Measurements from ENCODE around the gene RBP7. TPM values are rescaled to one million over a fixed set of nuclear protein-coding genes. Genes with fewer than 3 reads are reported as not detected.

RBP7 gene
- total and polyA plus RNA-seq, 10 of the 15 experiments (the other 5 are each of a cell fraction or from before 2014, with no cell fraction given): 0.20 TPM; not detected in 9

DNA sequence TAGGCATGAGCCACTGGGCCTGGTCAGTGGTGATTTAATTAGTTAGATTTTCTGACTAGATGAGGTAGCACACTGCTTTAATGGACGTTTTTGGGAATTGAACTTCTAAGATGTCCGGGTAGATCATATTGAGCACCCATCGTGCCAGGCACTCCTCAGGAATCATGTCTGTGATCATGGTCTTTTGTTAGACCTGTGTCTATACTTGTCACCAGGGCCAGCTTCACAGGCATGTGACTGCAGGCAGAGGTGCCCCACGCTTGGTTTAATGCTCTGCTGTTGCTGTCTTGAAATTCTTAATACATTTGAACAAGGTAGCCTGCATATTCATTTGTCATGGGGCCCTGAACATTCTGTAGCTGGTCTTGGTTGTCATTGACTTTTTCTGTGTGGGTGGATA lies 55.3 kb downstream of the RBP7 start (continued):
- TF ChIP-seq, protein P1, sequence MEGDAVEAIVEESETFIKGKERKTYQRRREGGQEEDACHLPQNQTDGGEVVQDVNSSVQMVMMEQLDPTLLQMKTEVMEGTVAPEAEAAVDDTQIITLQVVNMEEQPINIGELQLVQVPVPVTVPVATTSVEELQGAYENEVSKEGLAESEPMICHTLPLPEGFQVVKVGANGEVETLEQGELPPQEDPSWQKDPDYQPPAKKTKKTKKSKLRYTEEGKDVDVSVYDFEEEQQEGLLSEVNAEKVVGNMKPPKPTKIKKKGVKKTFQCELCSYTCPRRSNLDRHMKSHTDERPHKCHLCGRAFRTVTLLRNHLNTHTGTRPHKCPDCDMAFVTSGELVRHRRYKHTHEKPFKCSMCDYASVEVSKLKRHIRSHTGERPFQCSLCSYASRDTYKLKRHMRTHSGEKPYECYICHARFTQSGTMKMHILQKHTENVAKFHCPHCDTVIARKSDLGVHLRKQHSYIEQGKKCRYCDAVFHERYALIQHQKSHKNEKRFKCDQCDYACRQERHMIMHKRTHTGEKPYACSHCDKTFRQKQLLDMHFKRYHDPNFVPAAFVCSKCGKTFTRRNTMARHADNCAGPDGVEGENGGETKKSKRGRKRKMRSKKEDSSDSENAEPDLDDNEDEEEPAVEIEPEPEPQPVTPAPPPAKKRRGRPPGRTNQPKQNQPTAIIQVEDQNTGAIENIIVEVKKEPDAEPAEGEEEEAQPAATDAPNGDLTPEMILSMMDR (IDR thresholded peaks at IDR 0.05 in 2 of 3, conservative IDR thresholded peaks at IDR 0.05 in 1 of 3; ENCODE audit: control insufficient read depth in 2 of 3, extremely low read depth in 1 of 3, insufficient read depth in 1 of 3, low read depth in 3 of 3, low read length in 3 of 3): no peak
- TF ChIP-seq STAT3 (IDR thresholded peaks at IDR 0.05; ENCODE audit: low read depth, low read length) (no peak), CBX5 (IDR thresholded peaks at IDR 0.05; ENCODE audit: low read depth) (no peak), JUND (IDR thresholded peaks at IDR 0.05; ENCODE audit: low read depth, low read length) (no peak), YY1 (IDR thresholded peaks at IDR 0.05; ENCODE audit: low read depth, low read length) (no peak), SIX5 (IDR thresholded peaks at IDR 0.05; ENCODE audit: low read depth, low read length, severe bottlenecking) (no peak), HDAC6 (IDR thresholded peaks at IDR 0.05; ENCODE audit: unreplicated experiment) (no peak), RELA (IDR thresholded peaks at IDR 0.05; ENCODE audit: borderline replicate concordance, partially characterized antibody) (no peak), BACH1 (IDR thresholded peaks at IDR 0.05; ENCODE audit: borderline replicate concordance) (no peak), BRCA1 (IDR thresholded peaks at IDR 0.05; ENCODE audit: low read depth, low read length) (no peak), TARDBP (IDR thresholded peaks at IDR 0.05; ENCODE audit: borderline replicate concordance) (no peak)
- TF ChIP-seq, protein P2, sequence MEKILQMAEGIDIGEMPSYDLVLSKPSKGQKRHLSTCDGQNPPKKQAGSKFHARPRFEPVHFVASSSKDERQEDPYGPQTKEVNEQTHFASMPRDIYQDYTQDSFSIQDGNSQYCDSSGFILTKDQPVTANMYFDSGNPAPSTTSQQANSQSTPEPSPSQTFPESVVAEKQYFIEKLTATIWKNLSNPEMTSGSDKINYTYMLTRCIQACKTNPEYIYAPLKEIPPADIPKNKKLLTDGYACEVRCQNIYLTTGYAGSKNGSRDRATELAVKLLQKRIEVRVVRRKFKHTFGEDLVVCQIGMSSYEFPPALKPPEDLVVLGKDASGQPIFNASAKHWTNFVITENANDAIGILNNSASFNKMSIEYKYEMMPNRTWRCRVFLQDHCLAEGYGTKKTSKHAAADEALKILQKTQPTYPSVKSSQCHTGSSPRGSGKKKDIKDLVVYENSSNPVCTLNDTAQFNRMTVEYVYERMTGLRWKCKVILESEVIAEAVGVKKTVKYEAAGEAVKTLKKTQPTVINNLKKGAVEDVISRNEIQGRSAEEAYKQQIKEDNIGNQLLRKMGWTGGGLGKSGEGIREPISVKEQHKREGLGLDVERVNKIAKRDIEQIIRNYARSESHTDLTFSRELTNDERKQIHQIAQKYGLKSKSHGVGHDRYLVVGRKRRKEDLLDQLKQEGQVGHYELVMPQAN (conservative IDR thresholded peaks at IDR 0.05): no peak
